Ishikawa (cell line): ENCODE results near the gene EDA2R.

Experiments used
- CEBPB ChIP-seq: IDR thresholded peaks from 2 replicates; pipeline ENCODE4 v1.6.1; 2012
- CREB1 ChIP-seq: IDR thresholded peaks from 2 replicates; pipeline ENCODE4 v1.6.1; 2012; ENCODE audit warnings: low read depth
- EGR1 ChIP-seq: IDR thresholded peaks from 2 replicates; pipeline ENCODE4 v1.6.1; 2012
- EP300 ChIP-seq: IDR thresholded peaks from 2 replicates; pipeline ENCODE4 v1.6.1; 2012; ENCODE audit warnings: borderline replicate concordance
- FOXM1 ChIP-seq: IDR thresholded peaks from 2 replicates; pipeline ENCODE4 v1.6.1; 2012; ENCODE audit warnings: low read depth, borderline replicate concordance
- NFIC ChIP-seq: IDR thresholded peaks from 2 replicates; pipeline ENCODE4 v1.6.1; 2012
- RAD21 ChIP-seq: IDR thresholded peaks from 2 replicates; pipeline ENCODE4 v1.6.1; 2012; ENCODE audit warnings: low read depth
- TAF1 ChIP-seq: IDR thresholded peaks from 2 replicates; pipeline ENCODE4 v1.6.1; 2012; ENCODE audit warnings: low read depth, mild to moderate bottlenecking
- TCF12 ChIP-seq: IDR thresholded peaks from 2 replicates; pipeline ENCODE4 v1.6.1; 2012; ENCODE audit warnings: low read depth
- TEAD4 ChIP-seq: IDR thresholded peaks from 2 replicates; pipeline ENCODE4 v1.6.1; 2012
- YY1 ChIP-seq: IDR thresholded peaks from 2 replicates; pipeline ENCODE4 v1.6.1; 2012; ENCODE audit warnings: low read depth
- ZBTB7A ChIP-seq: IDR thresholded peaks from 2 replicates; pipeline ENCODE4 v1.6.1; 2012; ENCODE audit warnings: low read depth
- TF ChIP-seq, protein P1 (sequence below): IDR thresholded peaks from 2 replicates; pipeline ENCODE4 v1.6.1; 2012; ENCODE audit warnings: low read depth, mild to moderate bottlenecking
- TF ChIP-seq, protein P2 (sequence below): IDR thresholded peaks from 2 replicates; pipeline ENCODE4 v1.6.1; 2012
- TF ChIP-seq, protein P3 (sequence below): IDR thresholded peaks from 2 replicates; pipeline ENCODE4 v1.6.1; 2012

EDA2R gene

DNA sequence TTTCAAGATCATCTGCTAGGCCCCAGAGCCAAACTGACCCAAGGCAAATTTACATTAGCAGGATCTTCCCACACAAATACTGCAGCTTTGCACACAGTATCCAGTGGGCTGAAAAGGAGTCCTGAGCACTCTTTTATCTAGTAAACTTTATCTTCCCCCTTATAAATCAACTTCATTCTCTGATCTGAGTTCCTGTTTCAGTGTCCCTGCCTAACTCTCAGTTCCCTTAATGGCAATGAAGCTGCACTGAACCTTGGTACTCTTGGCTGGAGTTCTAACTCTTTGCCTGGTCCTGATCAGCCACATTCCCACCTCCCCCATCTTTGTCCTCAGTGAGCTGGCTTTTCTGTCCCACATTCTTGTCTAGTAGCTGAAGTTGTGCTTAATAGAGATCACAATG lies 37.4 kb downstream of the EDA2R start:
- TF ChIP-seq TAF1 (no peak), EP300 (no peak), FOXM1 (no peak), YY1 (no peak), ZBTB7A (no peak)
- TF ChIP-seq, protein P1, sequence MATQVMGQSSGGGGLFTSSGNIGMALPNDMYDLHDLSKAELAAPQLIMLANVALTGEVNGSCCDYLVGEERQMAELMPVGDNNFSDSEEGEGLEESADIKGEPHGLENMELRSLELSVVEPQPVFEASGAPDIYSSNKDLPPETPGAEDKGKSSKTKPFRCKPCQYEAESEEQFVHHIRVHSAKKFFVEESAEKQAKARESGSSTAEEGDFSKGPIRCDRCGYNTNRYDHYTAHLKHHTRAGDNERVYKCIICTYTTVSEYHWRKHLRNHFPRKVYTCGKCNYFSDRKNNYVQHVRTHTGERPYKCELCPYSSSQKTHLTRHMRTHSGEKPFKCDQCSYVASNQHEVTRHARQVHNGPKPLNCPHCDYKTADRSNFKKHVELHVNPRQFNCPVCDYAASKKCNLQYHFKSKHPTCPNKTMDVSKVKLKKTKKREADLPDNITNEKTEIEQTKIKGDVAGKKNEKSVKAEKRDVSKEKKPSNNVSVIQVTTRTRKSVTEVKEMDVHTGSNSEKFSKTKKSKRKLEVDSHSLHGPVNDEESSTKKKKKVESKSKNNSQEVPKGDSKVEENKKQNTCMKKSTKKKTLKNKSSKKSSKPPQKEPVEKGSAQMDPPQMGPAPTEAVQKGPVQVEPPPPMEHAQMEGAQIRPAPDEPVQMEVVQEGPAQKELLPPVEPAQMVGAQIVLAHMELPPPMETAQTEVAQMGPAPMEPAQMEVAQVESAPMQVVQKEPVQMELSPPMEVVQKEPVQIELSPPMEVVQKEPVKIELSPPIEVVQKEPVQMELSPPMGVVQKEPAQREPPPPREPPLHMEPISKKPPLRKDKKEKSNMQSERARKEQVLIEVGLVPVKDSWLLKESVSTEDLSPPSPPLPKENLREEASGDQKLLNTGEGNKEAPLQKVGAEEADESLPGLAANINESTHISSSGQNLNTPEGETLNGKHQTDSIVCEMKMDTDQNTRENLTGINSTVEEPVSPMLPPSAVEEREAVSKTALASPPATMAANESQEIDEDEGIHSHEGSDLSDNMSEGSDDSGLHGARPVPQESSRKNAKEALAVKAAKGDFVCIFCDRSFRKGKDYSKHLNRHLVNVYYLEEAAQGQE, result no peak

DNA sequence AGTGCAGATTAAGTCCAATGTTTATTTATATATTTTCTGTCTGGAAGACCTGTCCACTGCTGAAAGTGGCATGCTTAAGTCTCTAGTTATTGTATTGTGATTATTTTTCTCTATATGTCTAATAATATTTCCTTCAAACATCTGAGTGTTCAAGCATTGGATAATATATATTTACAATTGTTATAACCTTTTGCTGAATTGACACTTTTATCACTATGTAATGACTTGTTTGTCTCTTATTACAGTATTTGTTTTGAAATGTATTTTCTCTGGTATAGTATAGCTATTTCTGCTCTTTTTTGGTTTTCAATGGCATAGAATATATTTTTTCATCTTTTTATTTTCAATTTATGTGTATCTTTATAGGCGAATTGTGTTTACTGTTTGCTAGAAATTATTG lies 59.7 kb downstream of the EDA2R start:
- TF ChIP-seq CREB1 (no peak), YY1 (no peak), EGR1 (no peak), CEBPB (no peak), ZBTB7A (no peak), EP300 (no peak), TCF12 (no peak), TAF1 (no peak), FOXM1 (no peak), RAD21 (no peak), TEAD4 (no peak), NFIC (no peak)
- TF ChIP-seq, protein P2, sequence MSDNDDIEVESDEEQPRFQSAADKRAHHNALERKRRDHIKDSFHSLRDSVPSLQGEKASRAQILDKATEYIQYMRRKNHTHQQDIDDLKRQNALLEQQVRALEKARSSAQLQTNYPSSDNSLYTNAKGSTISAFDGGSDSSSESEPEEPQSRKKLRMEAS, result no peak
- TF ChIP-seq, protein P3, sequence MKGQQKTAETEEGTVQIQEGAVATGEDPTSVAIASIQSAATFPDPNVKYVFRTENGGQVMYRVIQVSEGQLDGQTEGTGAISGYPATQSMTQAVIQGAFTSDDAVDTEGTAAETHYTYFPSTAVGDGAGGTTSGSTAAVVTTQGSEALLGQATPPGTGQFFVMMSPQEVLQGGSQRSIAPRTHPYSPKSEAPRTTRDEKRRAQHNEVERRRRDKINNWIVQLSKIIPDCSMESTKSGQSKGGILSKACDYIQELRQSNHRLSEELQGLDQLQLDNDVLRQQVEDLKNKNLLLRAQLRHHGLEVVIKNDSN, result no peak
- TF ChIP-seq, protein P1, result no peak

DNA sequence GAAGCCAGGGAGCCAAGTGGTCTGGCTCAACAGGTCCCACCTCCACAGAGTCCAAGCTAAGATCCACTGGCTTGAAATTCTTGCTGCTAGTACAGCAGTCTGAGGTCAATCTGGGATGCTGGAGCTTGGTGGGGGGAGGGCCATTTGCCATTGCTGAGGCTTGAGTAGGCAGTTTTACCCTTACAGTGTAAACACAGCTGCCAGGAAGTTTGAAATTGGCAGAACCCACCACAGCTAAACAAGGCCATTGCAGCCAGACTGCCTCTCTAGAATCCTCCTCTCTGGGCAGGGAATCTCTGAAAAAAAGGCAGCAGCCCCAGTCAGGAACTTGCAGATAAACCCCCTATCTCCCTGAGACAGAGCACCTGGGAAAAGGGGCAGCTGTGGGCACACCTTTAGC lies 84.9 kb downstream of the EDA2R start:
- TF ChIP-seq ZBTB7A (no peak), FOXM1 (no peak), NFIC (no peak)

DNA sequence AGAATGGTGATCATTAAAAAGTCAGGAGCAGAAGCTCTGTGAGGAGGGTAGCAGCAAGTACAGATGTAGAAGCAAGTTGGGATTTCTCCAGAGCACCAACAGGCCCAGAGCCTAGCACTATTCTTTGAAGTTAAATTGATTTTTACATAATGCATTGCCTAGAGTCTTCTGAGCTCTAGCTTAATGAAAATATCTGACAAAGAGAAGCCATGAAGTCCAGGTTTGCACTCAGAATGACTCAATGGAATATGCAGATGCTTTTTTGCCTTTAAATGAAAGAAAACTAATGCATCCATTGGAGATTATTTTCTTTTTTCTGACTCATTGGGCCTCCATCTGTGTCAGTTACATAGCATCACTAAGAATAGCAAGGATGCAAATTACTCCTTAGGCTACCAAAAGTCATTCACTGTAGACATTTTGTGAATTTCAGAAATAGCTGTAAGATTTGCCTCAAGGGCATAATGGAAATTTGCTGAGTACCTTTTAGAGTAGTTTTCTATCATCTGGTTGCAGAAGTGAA lies 91.0 kb downstream of the EDA2R start:
- TF ChIP-seq, protein P3, result no peak
- TF ChIP-seq RAD21, result no peak
- TF ChIP-seq YY1, result no peak
- TF ChIP-seq, protein P1, result no peak
- TF ChIP-seq TCF12, result no peak
- no peak for TF ChIP-seq CEBPB
- TF ChIP-seq, protein P2, result no peak
- no peak for TF ChIP-seq EP300
- no peak for TF ChIP-seq TAF1
- no peak for TF ChIP-seq CREB1
- TF ChIP-seq ZBTB7A, result no peak
- TF ChIP-seq TEAD4, result no peak
